WERI-Rb-1 (cell line): ENCODE data around the gene D2HGDH.
A peak's percentile ranks its signal among the peaks of the same experiment; 100 is the strongest.

Experiments used
- DNase-seq: peaks from one replicate; pipeline ENCODE4 v3.0.0-alpha.2; 2020
- H3K27ac ChIP-seq: fragments of 250-450 bp; sonication (Bioruptor Pico); 2 replicates; pipeline ENCODE4 v1.5.1; 2020; ENCODE audit warnings: mild to moderate bottlenecking, moderate library complexity
- H3K27me3 ChIP-seq: fragments of 250-450 bp; sonication (Bioruptor Pico); 2 replicates; pipeline ENCODE4 v1.5.1; 2021; ENCODE audit warnings: mild to moderate bottlenecking, low read depth, moderate library complexity; ENCODE audit not compliant: insufficient read depth, severe bottlenecking
- H3K36me3 ChIP-seq: fragments of 250-450 bp; sonication (Bioruptor Pico); 2 replicates; pipeline ENCODE4 v1.5.1; 2020; ENCODE audit warnings: mild to moderate bottlenecking, moderate library complexity
- H3K4me3 ChIP-seq: 2 replicates; pipeline ENCODE4 v1.5.1; 2011; ENCODE audit warnings: low read depth, mild to moderate bottlenecking, control low read depth, low read length
- H3K9me3 ChIP-seq: fragments of 250-450 bp; sonication (Bioruptor Pico); 2 replicates; pipeline ENCODE4 v1.5.1; 2021; ENCODE audit warnings: mild to moderate bottlenecking, moderate library complexity; ENCODE audit not compliant: severe bottlenecking
- CTCF ChIP-seq: IDR thresholded peaks from 2 replicates; pipeline ENCODE4 v1.5.1; 2011; ENCODE audit warnings: low read depth, mild to moderate bottlenecking, control low read depth, inconsistent platforms, low read length

Gene D2HGDH

GRCh38 chr2:241808051-241808720 is 73.8 kb downstream of the D2HGDH start:
- peak overlapping the region; percentile 57 for H3K27ac ChIP-seq
- H3K4me3 ChIP-seq, result no peak overlapping the region
- peak; percentile 14 for DNase-seq

GRCh38 chr2:241808721-241809382 is 74.4 kb downstream of the D2HGDH start, which contains the start of gene NEU4:
Gene NEU4, plus strand, starts transcription at chr2:241809193. Its CDS starts 5,292 bp downstream, at chr2:241814485.
- Histone ChIP-seq H3K4me3 (no peak within 1 kb of the TSS), H3K27ac (peak within 1 kb of the TSS; percentile 57), H3K27me3 (no peaks in the 10 kb centered on the region), H3K36me3 (no peaks in the 10 kb centered on the region), H3K9me3 (no peaks in the 10 kb centered on the region)
- peak; percentile 17 for DNase-seq
- TF ChIP-seq CTCF, result no peak

More at GRCh38 chr2:241808051-241808720, 73.8 kb downstream of the D2HGDH start:
- Histone ChIP-seq H3K9me3 (no peaks in the 10 kb centered on the region), H3K27me3 (no peaks in the 10 kb centered on the region), H3K36me3 (no peaks in the 10 kb centered on the region)
- no peak for TF ChIP-seq CTCF

GRCh38 chr2:241809383-241810306 is 75.2 kb downstream of the D2HGDH start:
- no peaks in the 10 kb centered on the region for H3K9me3 ChIP-seq
- H3K36me3 ChIP-seq, result no peaks in the 10 kb centered on the region
- TF ChIP-seq CTCF, result no peak
- H3K4me3 ChIP-seq, result no peak overlapping the region
- DNase-seq, result peak; percentile 4
- no peak overlapping the region for H3K27ac ChIP-seq
- H3K27me3 ChIP-seq, result no peaks in the 10 kb centered on the region

- no peak for TF ChIP-seq CTCF
- DNase-seq, result peak; percentile 6
- no peaks in the 10 kb centered on the region for H3K27me3 ChIP-seq
- no peak overlapping the region for H3K4me3 ChIP-seq
- no peaks in the 10 kb centered on the region for H3K9me3 ChIP-seq
- no peak overlapping the region for H3K27ac ChIP-seq
- no peaks in the 10 kb centered on the region for H3K36me3 ChIP-seq
These were observed 76.1 kb downstream of the D2HGDH start for GRCh38 chr2:241810307-241811200.
